ENCODE data around the gene COL16A1.

COL16A1 gene

DNA sequence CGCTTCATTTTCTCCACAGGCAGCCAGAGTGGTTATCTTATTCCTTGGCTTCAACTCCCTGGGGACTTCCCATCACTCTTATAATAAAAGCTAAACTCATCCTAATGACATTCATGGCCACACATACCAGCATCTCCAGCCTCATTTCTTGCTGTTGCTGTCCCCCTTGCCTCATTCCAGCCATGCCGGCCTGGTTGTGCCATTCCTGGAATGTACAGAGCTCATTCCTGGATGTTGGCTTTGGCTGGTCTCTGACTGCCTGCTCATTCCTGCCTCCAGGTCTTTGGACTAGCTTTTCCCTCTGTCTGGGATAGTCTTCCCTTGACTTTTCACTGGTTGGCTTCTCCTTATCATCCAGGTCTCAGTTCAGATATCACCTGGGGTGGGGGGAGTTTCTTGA is 56.7 kb downstream of the COL16A1 start:
- no peak for DNase-seq (ENCODE audit: low spot score)

DNA sequence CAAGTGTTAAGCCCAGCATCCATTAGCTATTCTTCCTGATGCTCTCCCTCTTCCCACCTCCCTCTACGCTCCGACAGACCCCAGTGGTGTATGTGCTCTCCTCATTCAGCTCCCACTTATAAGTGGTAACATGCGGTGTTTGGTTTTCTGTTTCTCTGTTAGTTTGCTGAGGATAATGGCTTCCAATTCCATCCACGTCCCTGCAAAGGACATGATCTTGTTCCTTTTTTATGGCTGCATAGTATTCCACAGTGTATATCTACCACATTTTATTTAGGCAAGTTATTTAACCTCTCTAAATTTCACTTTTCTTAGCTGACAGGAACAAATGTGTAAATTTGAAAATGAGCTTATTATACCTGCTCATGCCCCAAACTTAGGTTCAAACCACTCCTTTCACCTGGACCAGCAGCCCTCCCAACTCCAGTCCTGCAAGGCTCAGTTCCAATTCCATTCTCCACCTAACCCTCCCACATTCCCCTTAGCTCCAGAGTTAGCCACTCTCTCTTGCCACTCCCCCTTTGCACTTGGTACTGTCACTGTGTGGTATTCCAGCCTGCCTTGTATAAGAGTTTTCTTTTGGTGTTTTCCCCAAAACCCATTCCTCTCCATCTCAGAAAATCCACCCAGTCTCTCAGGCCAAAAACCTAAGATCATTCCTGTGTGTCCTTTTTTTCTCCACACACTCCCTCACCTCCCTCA is 57.4 kb downstream of the COL16A1 start:
- DNase-seq (ENCODE audit: low spot score) = no peak

DNA sequence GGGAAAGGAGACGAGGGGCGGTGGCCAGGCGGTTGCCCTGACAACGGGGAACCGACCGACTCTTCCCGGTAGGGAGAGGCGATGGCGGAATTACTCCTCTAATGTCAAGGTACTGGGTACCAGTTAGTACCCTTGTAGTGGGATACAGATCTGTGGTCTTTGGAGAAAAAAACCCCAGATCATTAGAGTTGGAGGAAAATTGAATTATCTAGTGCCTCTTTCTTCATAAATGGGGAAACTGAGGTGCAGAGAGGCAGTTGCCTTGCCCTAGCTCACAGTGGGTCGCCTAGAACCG is 58.6 kb downstream of the COL16A1 start:
- no peak for DNase-seq (ENCODE audit: low spot score)

DNA sequence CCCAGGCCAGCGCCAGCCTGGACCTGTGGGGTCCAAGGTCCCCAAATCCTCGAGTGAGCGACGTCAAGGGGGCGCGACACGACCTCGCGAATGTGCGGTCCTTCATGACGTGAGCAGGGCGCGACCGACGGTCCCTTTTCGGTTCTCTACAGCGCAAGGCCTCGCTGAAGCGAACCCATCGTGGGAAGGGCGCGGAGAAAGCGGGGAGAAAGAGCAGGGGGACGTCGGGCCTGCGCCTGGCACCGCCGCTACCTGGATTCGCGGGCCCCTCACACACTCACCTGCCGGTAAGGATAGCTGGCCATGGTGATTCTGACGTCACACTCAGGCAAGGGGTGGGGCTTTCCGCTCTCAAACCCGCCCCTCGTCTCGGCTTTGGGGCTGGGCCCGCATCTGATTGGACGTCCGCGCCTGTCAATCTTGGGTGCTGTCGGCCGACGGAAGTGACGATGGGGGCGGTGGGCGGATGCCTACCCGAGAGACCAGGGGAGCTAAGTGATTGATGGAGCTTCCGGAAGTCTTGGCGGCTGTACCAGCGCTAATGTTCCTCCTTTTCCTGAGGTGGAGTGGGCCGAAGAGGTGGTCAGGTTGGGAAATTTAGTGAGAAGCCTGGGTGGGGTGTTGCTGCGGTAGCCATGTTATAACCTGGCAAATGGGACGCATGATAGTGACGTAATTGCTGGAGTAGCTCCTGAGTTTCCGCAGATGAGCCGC is 59.1 kb downstream of the COL16A1 start, which contains the start of gene PEF1:
TSS of gene PEF1 (minus strand) at position 317 of the 714 bp plus-strand sequence. CDS start at position 305, 12 bp downstream.
- DNase-seq (ENCODE audit: low spot score) = peak; percentile 98

DNA sequence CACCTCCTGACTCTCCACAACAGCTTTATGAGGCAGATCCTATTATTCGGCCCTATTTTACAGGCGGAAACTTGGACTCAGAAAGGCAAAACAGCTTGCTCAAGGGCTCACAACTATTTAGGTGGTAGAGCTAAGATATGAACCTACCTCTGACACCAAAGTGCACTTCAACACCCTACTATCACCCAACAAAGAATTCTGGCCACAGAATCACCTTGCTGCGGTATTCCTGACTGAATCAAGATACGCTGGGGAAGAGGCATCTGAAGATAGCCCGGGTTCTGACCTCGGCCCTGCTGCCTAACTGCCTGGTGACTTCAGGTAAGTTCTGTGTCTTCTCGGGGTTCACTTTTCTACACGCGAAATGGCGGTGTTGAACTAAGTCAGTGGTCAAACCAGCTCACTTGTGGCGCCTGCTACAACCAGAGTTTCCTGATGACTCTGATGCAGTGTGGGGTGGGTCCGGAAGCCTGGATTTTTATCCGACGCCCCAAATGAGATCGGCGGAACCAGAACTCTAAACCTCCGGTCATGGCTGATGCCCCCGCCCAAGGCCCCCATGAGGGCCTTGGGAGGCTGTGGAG is 59.7 kb downstream of the COL16A1 start:
- DNase-seq (ENCODE audit: low spot score) = no peak

GRCh38 chr1:31642897-31643296 is 60.9 kb downstream of the COL16A1 start:
- no peak for DNase-seq (ENCODE audit: low spot score)

DNA sequence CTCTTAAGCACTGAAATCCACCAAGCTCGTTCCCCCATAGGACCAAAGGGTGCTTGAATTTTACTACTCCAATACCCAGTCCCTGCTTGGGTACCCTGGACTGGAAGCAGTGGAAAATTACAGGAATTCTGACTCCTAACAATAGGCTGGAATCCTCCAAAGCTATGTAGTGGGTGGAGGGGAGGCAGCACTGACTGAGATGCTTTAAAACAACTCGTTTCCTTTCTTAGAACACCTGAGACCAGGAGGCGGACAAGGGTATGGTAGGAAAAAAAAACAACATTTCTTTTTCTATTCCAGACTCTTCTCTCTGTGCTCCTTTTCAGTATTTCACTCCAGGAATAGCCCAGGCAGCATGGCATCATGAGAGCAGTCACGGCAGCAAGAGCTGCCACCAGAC is 61.5 kb downstream of the COL16A1 start:
- no peak for DNase-seq (ENCODE audit: low spot score)

DNA sequence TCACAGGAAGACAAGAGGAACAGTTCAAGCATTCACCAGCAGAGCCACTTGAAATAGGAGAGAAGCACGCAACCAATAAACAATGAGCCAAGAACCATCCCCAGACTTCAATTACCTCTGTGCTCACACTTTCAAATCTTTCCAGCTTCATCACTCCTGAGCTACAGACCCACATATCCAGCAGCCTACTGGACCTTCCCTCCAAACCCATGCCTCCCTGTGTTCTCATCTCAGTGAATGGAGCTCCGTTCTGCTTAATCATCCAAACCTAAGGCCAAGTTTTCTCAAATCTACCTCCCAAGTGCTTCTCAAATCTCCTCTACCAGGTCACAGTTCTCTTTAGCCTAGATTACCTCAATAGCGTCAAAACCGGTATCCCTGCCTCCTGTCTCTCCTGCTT is 62.9 kb downstream of the COL16A1 start:
- DNase-seq (ENCODE audit: low spot score) = no peak

DNA sequence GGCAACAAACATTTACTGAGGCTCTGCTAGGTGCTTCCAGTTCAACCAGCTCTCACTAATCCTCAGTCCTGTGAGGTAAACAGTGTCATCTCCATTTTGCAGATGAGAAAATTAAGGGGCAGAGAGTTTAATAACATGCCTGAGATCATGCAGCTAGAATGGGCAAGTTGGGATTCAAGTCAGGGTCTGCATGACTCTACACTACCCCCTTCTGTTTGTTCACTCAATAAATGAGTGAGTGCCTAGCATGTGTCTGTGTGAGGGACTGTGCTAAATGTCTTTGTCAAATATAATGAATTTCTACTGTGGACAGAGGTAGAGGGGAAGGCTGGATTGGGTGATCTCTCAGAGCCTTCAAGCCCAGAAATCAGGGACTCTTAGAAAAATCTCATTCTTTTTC is 63.6 kb downstream of the COL16A1 start:
- DNase-seq (ENCODE audit: low spot score) = no peak

DNA sequence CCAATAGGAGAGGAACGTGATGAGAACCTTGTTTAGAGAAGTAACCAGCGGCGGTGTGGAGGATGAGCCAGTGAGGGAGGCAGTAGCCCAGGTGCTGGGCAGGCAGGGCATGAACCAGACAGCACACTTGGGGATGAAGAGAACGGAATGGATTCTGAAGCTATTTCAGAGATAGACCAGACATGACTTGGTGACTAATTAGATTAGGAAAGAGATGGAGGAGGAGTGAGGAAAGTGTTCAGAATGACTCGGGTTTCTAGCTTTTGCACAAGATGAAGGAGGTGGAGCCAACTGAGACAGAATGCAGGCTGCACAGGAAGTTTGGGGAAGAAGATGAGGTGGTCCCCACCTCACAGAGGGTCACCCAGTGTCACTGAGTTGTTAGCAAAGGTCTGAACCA is 64.3 kb downstream of the COL16A1 start:
- no peak for DNase-seq (ENCODE audit: low spot score)

DNA sequence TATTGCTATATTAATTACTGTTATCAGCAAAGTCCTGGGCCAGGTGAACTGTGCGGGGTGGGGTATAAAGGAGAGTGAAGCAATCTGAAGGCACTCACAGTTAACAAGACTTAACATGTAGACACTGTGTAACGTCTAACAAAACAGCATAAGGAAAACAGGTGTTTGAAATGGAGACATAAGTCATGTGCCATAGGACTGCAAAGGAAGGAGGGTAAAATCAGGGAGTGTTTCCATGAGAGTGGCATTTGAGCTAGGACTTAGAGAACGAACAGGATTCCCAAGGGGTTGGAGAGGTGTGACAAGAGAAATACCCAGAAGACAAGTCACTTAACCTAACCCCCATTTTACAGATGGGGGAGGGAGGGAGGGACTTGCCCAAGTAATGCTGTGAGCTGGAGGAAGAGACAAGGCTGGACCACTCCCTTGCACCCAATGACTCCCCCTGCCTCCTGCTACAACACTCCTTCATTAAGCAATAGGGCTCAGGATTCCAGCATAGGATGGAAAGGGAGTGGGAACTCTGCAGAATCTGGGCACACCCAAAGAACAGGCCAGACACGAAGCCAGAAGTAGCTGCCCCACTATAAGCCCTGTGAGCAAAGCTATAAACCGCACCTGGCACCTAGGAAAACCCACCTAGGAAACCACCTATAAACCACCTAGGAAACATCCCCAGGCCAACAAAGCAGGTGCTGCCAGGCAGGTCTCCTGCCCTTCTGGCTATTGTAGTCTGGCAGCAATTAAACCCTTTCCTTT is 65.7 kb downstream of the COL16A1 start:
- DNase-seq (ENCODE audit: low spot score) = no peak

DNA sequence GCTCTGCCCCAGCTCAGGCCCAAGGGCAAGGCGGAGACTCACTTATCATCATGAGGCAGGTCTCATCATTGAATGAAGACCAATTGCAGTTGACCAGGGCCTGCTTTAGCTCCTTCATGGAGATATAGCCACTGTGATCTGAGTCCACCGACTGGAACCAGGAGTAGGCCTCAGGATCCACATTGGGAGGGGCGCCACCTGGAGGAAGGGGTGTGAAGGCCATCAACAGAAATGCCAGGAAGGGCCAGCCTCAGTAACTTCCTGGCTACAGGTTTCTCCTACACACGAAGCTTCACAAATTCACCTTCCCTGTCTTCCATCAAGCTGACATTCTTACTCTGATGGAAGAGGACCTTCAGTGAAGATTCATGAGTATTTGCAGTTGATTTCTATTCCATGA is 70.7 kb downstream of the COL16A1 start:
- no peak for DNase-seq (ENCODE audit: low spot score)

DNA sequence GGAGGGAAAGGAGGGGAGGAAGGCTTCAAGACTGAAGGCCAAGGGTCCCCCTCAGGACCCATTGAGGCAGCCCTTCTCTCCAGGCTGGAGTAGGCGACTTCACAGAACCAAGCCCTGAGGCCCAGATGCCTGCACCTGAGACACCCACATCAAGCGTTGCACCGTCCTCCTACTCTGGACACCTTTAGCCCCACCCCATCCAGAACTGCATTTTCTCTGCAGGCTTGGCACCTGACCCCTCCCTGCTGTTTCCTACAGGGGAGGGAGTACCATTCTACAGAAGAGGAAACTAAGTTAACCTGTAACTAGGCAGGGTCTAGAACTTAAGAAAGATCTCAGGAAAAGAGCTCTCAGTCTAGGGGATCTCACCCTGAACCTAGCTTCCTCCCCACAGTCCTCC is 71.2 kb downstream of the COL16A1 start:
- no peak for DNase-seq (ENCODE audit: low spot score)

DNA sequence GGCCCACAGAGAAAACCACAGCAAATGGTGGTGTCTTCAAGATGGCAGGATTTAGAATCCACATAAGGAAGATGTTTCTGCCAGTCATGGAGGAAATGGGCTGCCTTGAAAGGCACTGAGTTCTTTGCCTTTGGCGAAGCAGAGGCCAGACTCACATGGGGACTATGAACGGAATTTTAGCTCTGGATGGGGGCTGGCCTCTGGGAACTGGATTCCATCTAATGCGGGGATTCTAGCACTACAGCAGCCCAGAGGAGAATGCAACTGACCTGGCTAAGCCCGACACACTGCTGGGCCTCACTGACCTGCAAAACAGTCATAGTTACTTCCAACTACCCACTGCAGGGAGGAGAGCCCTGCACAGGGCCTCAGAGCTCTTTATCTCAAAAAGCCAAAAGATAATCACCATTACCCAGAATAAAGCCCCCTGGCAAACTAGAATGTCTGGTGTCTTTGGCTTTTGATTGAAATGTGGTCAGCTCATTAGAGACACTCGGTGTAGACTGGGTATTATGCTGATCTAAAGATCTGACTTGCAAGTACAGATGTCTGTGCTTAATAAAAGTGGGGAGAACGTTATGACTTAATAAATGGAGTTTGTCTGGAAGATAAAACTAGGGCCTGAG is 74.8 kb downstream of the COL16A1 start:
- no peak for DNase-seq (ENCODE audit: low spot score)

DNA sequence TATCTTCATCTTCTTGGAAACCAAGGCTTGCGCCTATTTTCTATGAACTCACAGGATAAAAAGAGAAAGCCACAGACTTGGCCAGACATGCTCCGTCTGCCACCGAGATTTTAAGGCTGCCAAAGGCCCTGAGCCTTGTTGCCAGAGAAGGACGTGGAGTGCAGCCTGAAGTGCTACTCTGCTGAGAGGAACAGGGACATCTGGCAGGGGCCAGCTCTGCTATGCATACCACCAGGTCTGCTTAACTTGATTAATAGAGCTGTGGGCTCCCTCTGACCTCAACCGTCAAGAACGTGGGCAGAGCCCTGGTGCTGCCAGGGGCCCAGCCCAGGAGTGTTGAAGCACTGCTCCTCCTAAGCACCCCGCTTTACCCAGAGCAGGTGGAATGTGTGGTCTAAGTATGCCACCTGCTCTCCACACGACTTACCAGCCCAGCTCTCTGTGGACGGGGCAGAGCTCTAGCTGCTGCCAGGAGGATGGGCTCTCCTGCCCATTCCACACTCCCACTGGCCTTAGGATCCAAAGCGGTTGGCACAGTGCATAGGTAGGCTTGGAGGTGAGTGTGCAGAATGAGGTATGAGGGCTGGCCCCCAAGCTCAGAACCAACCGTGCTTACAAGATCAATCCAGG is 75.8 kb downstream of the COL16A1 start:
- no peak for DNase-seq (ENCODE audit: low spot score)

DNA sequence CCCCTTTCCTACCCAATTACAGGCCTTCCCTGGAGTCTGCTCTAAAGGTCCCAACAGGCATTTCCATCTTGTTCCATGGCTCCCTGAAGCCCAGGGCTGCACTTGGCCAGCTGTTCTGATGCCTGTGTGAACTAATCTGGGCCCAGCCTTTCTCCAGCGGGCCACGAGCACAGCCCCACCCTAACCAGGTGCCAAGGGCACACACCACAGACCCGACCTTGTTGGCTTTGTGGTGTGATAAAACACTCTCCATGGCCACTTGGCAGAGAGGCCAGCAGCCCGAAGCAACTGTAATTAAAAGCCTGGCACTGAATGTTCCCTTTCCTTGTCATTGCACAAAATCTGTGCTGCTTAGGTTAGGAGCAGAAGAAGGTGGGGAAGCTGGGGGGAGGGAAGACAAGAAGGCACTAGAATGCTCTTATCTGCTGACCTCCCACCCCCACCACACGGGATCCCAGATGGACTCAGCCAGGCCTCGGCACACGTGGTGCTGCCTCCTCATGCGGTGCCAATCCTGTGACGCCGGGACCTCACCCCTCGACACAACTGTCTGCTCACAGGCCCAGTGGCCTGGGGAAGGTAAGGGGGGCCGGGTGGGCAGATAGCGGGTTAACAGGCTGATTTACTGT is 76.4 kb downstream of the COL16A1 start:
- DNase-seq (ENCODE audit: low spot score) = no peak

DNA sequence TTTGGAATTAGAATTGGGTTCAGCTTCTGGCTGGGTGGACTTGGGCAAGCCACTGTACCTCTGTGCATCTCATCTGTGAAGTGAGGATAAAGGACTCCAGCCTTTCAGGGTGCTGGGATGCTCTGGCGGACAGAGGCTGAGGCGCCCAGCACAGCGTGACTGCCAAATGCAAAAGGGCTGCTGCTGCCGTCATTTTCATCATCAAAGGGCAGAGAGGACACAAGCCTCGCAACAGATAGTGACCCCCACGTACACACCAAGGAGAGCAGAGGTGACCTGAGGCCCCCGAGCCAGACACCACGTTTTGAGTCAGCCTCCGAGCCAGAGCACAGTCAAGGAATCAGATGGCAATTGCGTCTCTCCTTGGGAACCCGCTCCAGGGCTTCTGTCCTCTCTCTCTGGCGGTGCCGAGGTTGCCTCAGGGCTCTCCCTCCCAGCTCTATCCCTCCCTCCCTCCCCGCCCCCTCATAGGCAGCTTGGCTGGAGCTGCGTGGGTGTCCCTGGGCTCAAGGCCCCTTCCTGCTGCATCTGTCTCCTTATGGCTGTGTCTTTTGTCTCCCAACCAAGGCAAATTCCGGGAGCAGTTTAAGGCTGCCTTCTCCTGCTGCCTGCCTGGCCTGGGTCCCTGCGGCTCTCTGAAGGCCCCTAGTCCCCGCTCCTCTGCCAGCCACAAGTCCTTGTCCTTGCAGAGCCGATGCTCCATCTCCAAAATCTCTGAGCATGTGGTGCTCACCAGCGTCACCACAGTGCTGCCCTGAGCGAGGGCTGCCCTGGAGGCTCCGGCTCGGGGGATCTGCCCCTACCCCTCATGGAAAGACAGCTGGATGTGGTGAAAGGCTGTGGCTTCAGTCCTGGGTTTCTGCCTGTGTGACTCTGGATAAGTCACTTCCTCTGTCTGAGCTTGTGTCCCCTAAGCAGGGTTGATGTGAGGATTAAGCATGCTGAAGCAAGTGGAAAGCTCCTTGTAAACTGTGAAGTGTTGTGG is 77.3 kb downstream of the COL16A1 start:
- DNase-seq (ENCODE audit: low spot score) = no peak

DNA sequence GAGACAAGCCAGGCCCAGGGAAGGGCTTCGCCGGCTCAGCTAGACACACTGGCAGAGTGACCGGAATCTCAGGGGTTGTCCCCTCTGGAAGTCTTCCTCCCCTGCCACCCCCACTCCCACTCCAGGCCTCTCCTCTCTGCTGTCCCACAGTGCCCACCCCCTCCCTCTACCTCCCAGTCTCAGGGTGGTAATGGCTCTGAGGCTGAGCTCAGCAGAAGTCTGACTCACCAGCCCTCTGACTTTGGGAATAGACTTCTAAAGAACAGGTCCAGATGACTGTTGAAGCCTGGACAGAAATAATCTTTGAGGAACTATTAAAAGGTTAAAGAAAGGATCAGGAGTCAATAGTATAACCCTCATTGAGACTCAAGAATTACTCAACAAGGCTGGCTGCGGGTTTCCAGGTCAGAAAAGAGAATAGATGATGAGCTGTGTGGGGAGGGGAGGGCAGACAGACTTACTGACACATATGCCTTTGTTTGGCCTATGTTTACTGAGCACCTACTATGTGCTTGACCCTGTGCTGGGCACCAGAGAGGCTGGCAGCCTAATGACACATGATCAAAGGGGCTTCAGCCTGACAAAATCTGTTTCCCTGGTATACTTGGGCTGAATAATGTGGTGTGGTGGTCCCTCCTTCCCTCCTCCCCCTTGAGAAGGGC is 78.1 kb downstream of the COL16A1 start:
- no peak for DNase-seq (ENCODE audit: low spot score)

GRCh38 chr1:31624731-31625514 is 78.9 kb downstream of the COL16A1 start:
- no peak for DNase-seq (ENCODE audit: low spot score)
